Lower leg skin (tissue), 4 donors: ENCODE data around the gene TRIM17. TPM values are rescaled to one million over a fixed set of nuclear protein-coding genes. Genes with fewer than 3 reads are reported as not detected.

Experiments used
- DNase-seq, 2 donors: peaks; one replicate each; pipeline ENCODE4 v3.0.0-alpha.2; 2019; ENCODE audit warnings: low spot score in 2 of 2
- H3K4me3 ChIP-seq: fragments of 200-600 bp; sonication (generic); 2 replicates; pipeline ENCODE4 v1.5.1; 2017; ENCODE audit warnings: mild to moderate bottlenecking, low read depth; ENCODE audit not compliant: poor library complexity, severe bottlenecking
- POLR2A ChIP-seq, 2 donors: fragments of 450-650 bp; IDR thresholded peaks; one replicate each; pipeline ENCODE4 v1.6.1; 2016 to 2017; ENCODE audit warnings: antibody characterized with exemption in 2 of 2, mild to moderate bottlenecking in 1 of 2, moderate library complexity in 1 of 2
- WGBS, 2 donors: methylation state at CpG; one replicate each; pipeline ENCODE4 v1.1.5; 2018; 5-methylcytosine and 5-hydroxymethylcytosine counted together
- intact Hi-C: fragments of 100-400 bp; cut with DNase I; formaldehyde crosslinking; loops from one replicate; pipeline ENCODE4 v1.15.0; 2023; ENCODE audit warnings: low total_unique reads
- total RNA-seq, 4 donors: library from RNA; depleted of rRNA; stranded (reverse); fragments of >200 nt; gene quantifications; one replicate each; pipeline ENCODE4 v1.1.0, GENCODE V29; 2016
- TF ChIP-seq, protein P1 (sequence below), 3 donors: fragments of 450-650 bp; IDR thresholded peaks; one replicate each; pipeline ENCODE4 v1.5.1; 2016; ENCODE audit warnings: antibody characterized with exemption in 3 of 3, mild to moderate bottlenecking in 3 of 3, moderate library complexity in 2 of 3

Gene TRIM17
- total RNA-seq, 4 donors from 2014 or later = 0.97 to 4.2 (median 1.8) TPM

- 68 to 77% methylated on average over 7 of the region's 7 CpGs for WGBS, 2 donors
- H3K4me3 ChIP-seq = no peak overlapping the region
- intact Hi-C loops = no loop called here
- TF ChIP-seq POLR2A (IDR thresholded peaks at IDR 0.05) = no peak
- TF ChIP-seq, protein P1, sequence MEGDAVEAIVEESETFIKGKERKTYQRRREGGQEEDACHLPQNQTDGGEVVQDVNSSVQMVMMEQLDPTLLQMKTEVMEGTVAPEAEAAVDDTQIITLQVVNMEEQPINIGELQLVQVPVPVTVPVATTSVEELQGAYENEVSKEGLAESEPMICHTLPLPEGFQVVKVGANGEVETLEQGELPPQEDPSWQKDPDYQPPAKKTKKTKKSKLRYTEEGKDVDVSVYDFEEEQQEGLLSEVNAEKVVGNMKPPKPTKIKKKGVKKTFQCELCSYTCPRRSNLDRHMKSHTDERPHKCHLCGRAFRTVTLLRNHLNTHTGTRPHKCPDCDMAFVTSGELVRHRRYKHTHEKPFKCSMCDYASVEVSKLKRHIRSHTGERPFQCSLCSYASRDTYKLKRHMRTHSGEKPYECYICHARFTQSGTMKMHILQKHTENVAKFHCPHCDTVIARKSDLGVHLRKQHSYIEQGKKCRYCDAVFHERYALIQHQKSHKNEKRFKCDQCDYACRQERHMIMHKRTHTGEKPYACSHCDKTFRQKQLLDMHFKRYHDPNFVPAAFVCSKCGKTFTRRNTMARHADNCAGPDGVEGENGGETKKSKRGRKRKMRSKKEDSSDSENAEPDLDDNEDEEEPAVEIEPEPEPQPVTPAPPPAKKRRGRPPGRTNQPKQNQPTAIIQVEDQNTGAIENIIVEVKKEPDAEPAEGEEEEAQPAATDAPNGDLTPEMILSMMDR (IDR thresholded peaks at IDR 0.05) = no peak
- DNase-seq = no peak
These were observed 982 bp upstream of the TRIM17 start for GRCh38 chr1:228417483-228418203.

GRCh38 chr1:228417061-228417460 is 400 bp upstream of the TRIM17 start:
- 21 to 33% methylated on average over 12 of the region's 12 CpGs for WGBS, 2 donors
- no peak for DNase-seq
- TF ChIP-seq POLR2A (IDR thresholded peaks at IDR 0.05) = no peak
- TF ChIP-seq, protein P1 (IDR thresholded peaks at IDR 0.05) = no peak
- H3K4me3 ChIP-seq = no peak overlapping the region
- intact Hi-C loops = no loop called here

DNA sequence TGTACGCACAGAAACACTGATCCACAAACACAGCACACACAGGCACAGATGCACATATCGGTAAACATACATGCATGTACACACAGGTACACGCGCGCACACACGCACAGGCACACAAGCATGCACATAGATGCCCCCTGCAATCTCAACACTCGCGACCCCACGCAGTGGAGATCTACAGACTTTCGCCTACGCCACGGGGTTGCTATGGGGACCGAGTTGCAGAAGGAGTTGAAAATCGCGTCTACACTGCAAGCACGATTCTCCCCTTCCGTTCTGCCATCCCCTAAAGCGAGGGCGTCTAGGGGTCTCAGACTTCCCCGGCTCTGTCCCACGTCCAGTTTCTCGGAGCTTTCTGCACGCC is 826 bp downstream of the TRIM17 start:
- TF ChIP-seq, protein P1 (IDR thresholded peaks at IDR 0.05) = no peak
- TF ChIP-seq POLR2A (IDR thresholded peaks at IDR 0.05) = no peak
- intact Hi-C loops = no loop called here
- WGBS, 2 donors = 21 to 24% methylated on average over 23 of the region's 23 CpGs
- H3K4me3 ChIP-seq = no peak overlapping the region
- no peak for DNase-seq

DNA sequence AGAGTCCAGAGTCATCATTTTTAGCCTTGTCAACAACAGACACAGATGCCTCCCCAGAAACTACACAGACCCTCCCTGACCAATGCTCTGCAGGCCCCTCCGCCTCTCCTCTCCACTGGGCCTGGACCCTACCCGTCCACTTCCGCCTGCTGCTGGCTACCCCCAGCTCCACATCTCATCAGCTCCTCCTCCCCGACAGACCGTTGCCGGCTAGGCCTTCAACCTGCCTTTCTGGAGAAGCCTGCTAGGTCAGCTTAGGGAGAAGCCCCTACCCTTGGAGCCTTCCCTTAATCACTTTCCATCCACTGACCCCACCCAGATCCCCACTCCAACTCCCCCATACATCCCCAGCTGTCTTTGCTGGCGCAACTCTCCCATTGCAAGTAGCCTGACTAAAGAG is 1.4 kb downstream of the TRIM17 start:
- TF ChIP-seq, protein P1 (IDR thresholded peaks at IDR 0.05) = no peak
- no peak for TF ChIP-seq POLR2A (IDR thresholded peaks at IDR 0.05)
- intact Hi-C loops = no loop called here
- no peak for DNase-seq
- 54 to 71% methylated on average over 7 of the region's 7 CpGs for WGBS, 2 donors
- no peak overlapping the region for H3K4me3 ChIP-seq

DNA sequence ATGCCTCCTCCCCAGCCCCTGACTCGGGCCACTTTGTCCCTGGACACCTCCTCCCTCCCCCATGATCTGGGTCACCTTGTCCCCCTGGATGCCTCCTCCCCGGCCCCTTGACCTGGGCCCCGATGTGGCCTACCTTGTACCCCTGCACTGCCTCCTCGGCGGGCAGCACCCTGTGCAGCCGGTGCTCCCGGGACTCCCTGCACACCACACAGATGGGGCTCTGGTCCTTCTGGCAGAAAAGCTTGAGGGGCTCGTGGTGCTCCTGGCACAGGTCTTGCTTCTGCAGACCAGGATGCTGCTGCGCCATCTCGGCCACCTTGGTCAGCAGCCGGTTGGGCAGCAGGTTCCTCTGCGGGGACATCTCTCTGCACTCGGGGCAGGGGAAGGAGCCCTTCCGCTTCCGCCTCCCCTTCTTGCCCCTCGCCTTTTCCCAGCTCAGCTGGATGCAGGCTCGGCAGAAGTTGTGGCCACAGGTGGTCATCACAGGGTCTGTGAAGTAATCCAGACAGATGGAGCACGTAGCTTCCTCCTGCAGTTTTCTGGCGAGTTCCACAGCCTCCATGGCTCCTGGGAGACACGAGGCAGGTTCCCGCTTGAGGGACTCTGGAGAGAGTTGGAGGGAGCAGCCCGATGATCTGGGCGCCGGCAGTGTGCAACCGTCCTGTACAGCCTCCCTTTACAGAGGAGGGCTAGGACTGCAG is 2.0 kb downstream of the TRIM17 start:
- WGBS, 2 donors = 86 to 87% methylated on average over 25 of the region's 25 CpGs
- no peak overlapping the region for H3K4me3 ChIP-seq
- TF ChIP-seq POLR2A (IDR thresholded peaks at IDR 0.05) = no peak
- TF ChIP-seq, protein P1 (IDR thresholded peaks at IDR 0.05) = no peak
- intact Hi-C loops = no loop called here
- DNase-seq = no peak
